HepG2 (cell line): Measurements from ENCODE around the gene ACVRL1. TPM values are rescaled to one million over a fixed set of nuclear protein-coding genes. Genes with fewer than 3 reads are reported as not detected.

Experiments
- ASH2L ChIP-seq: fragments of 300-600, 200-600 bp; sonication (generic); IDR thresholded peaks from 2 replicates; pipeline ENCODE4 v1.7.0; 2017; ENCODE audit warnings: low read depth, mild to moderate bottlenecking, moderate library complexity, mixed read lengths, low read length; ENCODE audit not compliant: insufficient read length
- ATF7 ChIP-seq, 2 experiments: fragments of 450-650 bp in 1 of 2; sonication (generic) in 1 of 2; formaldehyde crosslinking in 1 of 2; IDR thresholded peaks; 2 replicates each; pipeline versions ENCODE4 v1.4.0 to v1.6.1; 2016 to 2020; ENCODE audit warnings: antibody characterized with exemption in 1 of 2, mild to moderate bottlenecking in 1 of 2, missing genetic modification reagents in 1 of 2
- DDIT3 ChIP-seq: sonication (generic); formaldehyde crosslinking; IDR thresholded peaks from 2 replicates; pipeline ENCODE4 v1.4.0; 2020; ENCODE audit warnings: mild to moderate bottlenecking, missing genetic modification reagents
- FOXP4 ChIP-seq: sonication (generic); formaldehyde crosslinking; IDR thresholded peaks from 2 replicates; pipeline ENCODE4 v1.4.0; 2020; ENCODE audit warnings: missing genetic modification reagents
- HNRNPLL ChIP-seq: fragments of 200-400 bp; formaldehyde crosslinking; IDR thresholded peaks from 2 replicates; pipeline ENCODE4 v1.6.1; 2017; ENCODE audit warnings: mild to moderate bottlenecking, low read depth, low read length; ENCODE audit not compliant: poor library complexity, severe bottlenecking
- KMT2A ChIP-seq: sonication (generic); formaldehyde crosslinking; IDR thresholded peaks from 2 replicates; pipeline ENCODE4 v1.4.0; 2020; ENCODE audit warnings: missing genetic modification reagents
- PCBP2 ChIP-seq: fragments of 200-400 bp; formaldehyde crosslinking; optimal IDR thresholded peaks from 2 replicates; pipeline ENCODE3; 2018; ENCODE audit warnings: low read length, low read depth; ENCODE audit not compliant: poor library complexity, severe bottlenecking
- POLR2AphosphoS5 ChIP-seq: IDR thresholded peaks from 2 replicates; pipeline ENCODE4 v1.6.1; 2012; ENCODE audit warnings: low read depth, low read length
- PRDM4 ChIP-seq: sonication (generic); formaldehyde crosslinking; IDR thresholded peaks from 2 replicates; pipeline ENCODE4 v1.9.0; 2021; ENCODE audit warnings: missing genetic modification reagents, borderline replicate concordance
- THRA ChIP-seq: sonication (generic); formaldehyde crosslinking; IDR thresholded peaks from 2 replicates; pipeline ENCODE4 v1.4.0; 2020; ENCODE audit warnings: missing genetic modification reagents, borderline replicate concordance
- ZEB1 ChIP-seq: IDR thresholded peaks from 2 replicates; pipeline ENCODE4 v1.6.1; 2012; ENCODE audit warnings: mild to moderate bottlenecking, low read depth, inconsistent platforms; ENCODE audit not compliant: insufficient replicate concordance
- ZNF280D ChIP-seq: sonication (generic); formaldehyde crosslinking; IDR thresholded peaks from 2 replicates; pipeline ENCODE4 v1.5.1; 2020; ENCODE audit warnings: mild to moderate bottlenecking, missing genetic modification reagents
- ZNF34 ChIP-seq: sonication (generic); formaldehyde crosslinking; IDR thresholded peaks from 2 replicates; pipeline ENCODE4 v1.4.0; 2020; ENCODE audit warnings: mild to moderate bottlenecking, missing genetic modification reagents, borderline replicate concordance
- ZNF354B ChIP-seq: sonication (generic); formaldehyde crosslinking; IDR thresholded peaks from 2 replicates; pipeline ENCODE4 v1.8.0; 2022; ENCODE audit warnings: mild to moderate bottlenecking, missing genetic modification reagents
- ZNF777 ChIP-seq: sonication (generic); formaldehyde crosslinking; IDR thresholded peaks from 2 replicates; pipeline ENCODE4 v1.4.0; 2020; ENCODE audit warnings: missing genetic modification reagents
- polyA plus RNA-seq, 8 experiments: library from polyadenylated mRNA; depleted of rRNA in 3 of 8; stranded (reverse) in 7 of 8; unstranded in 1 of 8; fragments of >200 nt; fragmentation: Illumina TruSeq in 4 of 8; extraction: Trizol in 4 of 8; gene quantifications; 2 replicates each; pipeline versions ENCODE4 v1.2.1 to v1.2.3, GENCODE V29; 2011 to 2016; ENCODE audit warnings: low read depth in 4 of 8, missing spikeins in 1 of 8, mixed read lengths in 1 of 8; ENCODE audit not compliant: insufficient read depth in 1 of 8
- total RNA-seq, 5 experiments: library from RNA; depleted of rRNA; stranded (reverse); fragments of >200 nt; fragmentation: Illumina TruSeq; extraction: Trizol; gene quantifications; 2 replicates each; pipeline ENCODE4 v1.2.3, GENCODE V29; 2016; ENCODE audit warnings: low read depth in 1 of 5

ACVRL1 gene
- total and polyA plus RNA-seq, 2 of the 13 experiments (the other 11 are each of a cell fraction or from before 2014, with no cell fraction given): not detected

GRCh38 chr12:51951843-51952722 lies 44.8 kb downstream of the ACVRL1 start (continued):
- TF ChIP-seq FOXP4 (CRISPR knock-in tag) (no peak), HNRNPLL (no peak), DDIT3 (no peak), POLR2AphosphoS5 (no peak), PRDM4 (CRISPR knock-in tag) (no peak), ATF7 (IDR thresholded peaks at IDR 0.05) (no peak), ATF7 (CRISPR knock-in tag; IDR thresholded peaks at IDR 0.05) (no peak), KMT2A (CRISPR knock-in tag) (0 out of 2 replicates have a peak, but pooled peaks have one; percentile 21), THRA (no peak), ZNF354B (CRISPR knock-in tag) (no peak), ZNF34 (CRISPR knock-in tag) (no peak), ZNF777 (no peak), ZEB1 (no peak), PCBP2 (no peak), ASH2L (peak; percentile 42), ZNF280D (CRISPR knock-in tag) (0 out of 2 replicates have a peak, but pooled peaks have one; percentile 23)
